ENCODE data around the gene ZNF436. TPM values are rescaled to one million over a fixed set of nuclear protein-coding genes. Genes with fewer than 3 reads are reported as not detected.

Gene ZNF436
- total and polyA plus RNA-seq, 9 of the 15 experiments (the other 6 are each of a cell fraction or from before 2014, with no cell fraction given), result 2.1 to 11.3 (median 6.8) TPM

- TF ChIP-seq ZNF609 (CRISPR knock-in tag; IDR thresholded peaks at IDR 0.05; ENCODE audit: borderline replicate concordance) (no peak), ZNF77 (CRISPR knock-in tag; IDR thresholded peaks at IDR 0.05) (no peak), NFE2L1 (tag; IDR thresholded peaks at IDR 0.05; ENCODE audit: borderline replicate concordance, low read depth) (no peak), HINFP (tag; conservative IDR thresholded peaks at IDR 0.05; ENCODE audit: low read depth) (no peak), CTCFL (IDR thresholded peaks at IDR 0.05; ENCODE audit: borderline replicate concordance, insufficient read depth, low read depth, low read length, poor library complexity, severe bottlenecking) (no peak), EWSR1 (IDR thresholded peaks at IDR 0.05; ENCODE audit: borderline replicate concordance, low read depth, partially characterized antibody) (no peak), RFX7 (CRISPR knock-in tag; IDR thresholded peaks at IDR 0.05) (no peak), ESRRB (CRISPR knock-in tag; IDR thresholded peaks at IDR 0.05; ENCODE audit: borderline replicate concordance) (no peak), RBM17 (IDR thresholded peaks at IDR 0.05; ENCODE audit: borderline replicate concordance, low read depth, low read length) (no peak), SAFB2 (IDR thresholded peaks at IDR 0.05; ENCODE audit: borderline replicate concordance, low read depth, low read length, severe bottlenecking) (no peak), KDM2B (CRISPR knock-in tag; IDR thresholded peaks at IDR 0.05) (no peak), ZZZ3 (IDR thresholded peaks at IDR 0.05) (no peak), ARID4B (CRISPR knock-in tag; IDR thresholded peaks at IDR 0.05) (no peak), ELF2 (CRISPR knock-in tag; IDR thresholded peaks at IDR 0.05) (no peak), HDAC1 (IDR thresholded peaks at IDR 0.05) (0 out of 4 replicates have a peak, but pooled peaks of 1 of the 2 experiments have one; percentile 28)
Measured at GRCh38 chr1:23417570-23417969, 47.9 kb upstream of the ZNF436 start (continued).
